ENCODE measurements around the gene CRYGS. TPM values are rescaled to one million over a fixed set of nuclear protein-coding genes. Genes with fewer than 3 reads are reported as not detected.

Gene CRYGS
- total RNA-seq, 1 donor from 2014 or later: 4.8 TPM

- H3K4me3 Mint-ChIP-seq: peak overlapping the region; percentile 3
- peaks cover 7% of the 10 kb centered on the region for H3K9me3 Mint-ChIP-seq
- peak overlapping the region; percentile 71 for H3K27ac Mint-ChIP-seq
- intact Hi-C loops (cut with micrococcal nuclease): no loop called here
- H3K4me1 Mint-ChIP-seq: peaks cover 31% of the 10 kb centered on the region
- peaks cover 3% of the 10 kb centered on the region for H3K36me3 Mint-ChIP-seq (ENCODE audit: low read depth)
- DNase-seq: peak; percentile 68
- H3K27me3 Mint-ChIP-seq: no peaks in the 10 kb centered on the region
Observed at GRCh38 chr3:186520957-186521842, 23.0 kb downstream of the CRYGS start.

GRCh38 chr3:186520431-186520830, 23.7 kb downstream of the CRYGS start:
- no peak overlapping the region for H3K27ac Mint-ChIP-seq
- no peak overlapping the region for H3K4me3 Mint-ChIP-seq
- H3K9me3 Mint-ChIP-seq: peaks cover 7% of the 10 kb centered on the region
- no peaks in the 10 kb centered on the region for H3K27me3 Mint-ChIP-seq
- intact Hi-C loops (cut with micrococcal nuclease): no loop called here
- H3K36me3 Mint-ChIP-seq (ENCODE audit: low read depth): peaks cover 3% of the 10 kb centered on the region
- no peak for DNase-seq
- H3K4me1 Mint-ChIP-seq: peaks cover 38% of the 10 kb centered on the region

- peaks cover 3% of the 10 kb centered on the region for H3K36me3 Mint-ChIP-seq (ENCODE audit: low read depth)
- peak overlapping the region; percentile 9 for H3K4me3 Mint-ChIP-seq
- DNase-seq: peak; percentile 75
- H3K27me3 Mint-ChIP-seq: no peaks in the 10 kb centered on the region
- peak overlapping the region; percentile 82 for H3K27ac Mint-ChIP-seq
- peaks cover 7% of the 10 kb centered on the region for H3K9me3 Mint-ChIP-seq
- intact Hi-C loops (cut with micrococcal nuclease): loop anchor here (1.0 kb wide), 1 partner anchor 15 kb away; no protein-coding TSS in a partner anchor
- H3K4me1 Mint-ChIP-seq: peaks cover 49% of the 10 kb centered on the region
Observed at GRCh38 chr3:186519021-186519658, 25.0 kb downstream of the CRYGS start.

- Mint-ChIP-seq H3K9me3 (peaks cover 3% of the 10 kb centered on the region), H3K4me1 (peaks cover 49% of the 10 kb centered on the region), H3K36me3 (ENCODE audit: low read depth) (no peaks in the 10 kb centered on the region), H3K27ac (no peak overlapping the region), H3K4me3 (no peak overlapping the region), H3K27me3 (no peaks in the 10 kb centered on the region)
- intact Hi-C loops (cut with micrococcal nuclease): no loop called here
- DNase-seq: no peak
Observed at GRCh38 chr3:186517218-186517617, 27.0 kb downstream of the CRYGS start.

GRCh38 chr3:186516646-186517045, 27.5 kb downstream of the CRYGS start:
- Mint-ChIP-seq H3K36me3 (ENCODE audit: low read depth) (no peaks in the 10 kb centered on the region), H3K27ac (no peak overlapping the region), H3K27me3 (no peaks in the 10 kb centered on the region), H3K9me3 (peaks cover 3% of the 10 kb centered on the region), H3K4me3 (no peak overlapping the region), H3K4me1 (peaks cover 46% of the 10 kb centered on the region)
- intact Hi-C loops (cut with micrococcal nuclease): no loop called here
- DNase-seq: no peak

GRCh38 chr3:186515125-186515524, 29.1 kb downstream of the CRYGS start:
- DNase-seq: peak; percentile 79

GRCh38 chr3:186514296-186515002, 29.7 kb downstream of the CRYGS start:
- H3K27me3 Mint-ChIP-seq: no peaks in the 10 kb centered on the region
- peaks cover 41% of the 10 kb centered on the region for H3K4me1 Mint-ChIP-seq
- DNase-seq: no peak
- peaks cover 3% of the 10 kb centered on the region for H3K9me3 Mint-ChIP-seq
- H3K27ac Mint-ChIP-seq: peak overlapping the region; percentile 76
- intact Hi-C loops (cut with micrococcal nuclease): loop anchor here (1.0 to 5.0 kb wide), 2 partner anchors 20 to 97 kb away; no protein-coding TSS in a partner anchor
- H3K36me3 Mint-ChIP-seq (ENCODE audit: low read depth): no peaks in the 10 kb centered on the region
- peak overlapping the region; percentile 9 for H3K4me3 Mint-ChIP-seq

More at GRCh38 chr3:186515125-186515524, 29.1 kb downstream of the CRYGS start:
- H3K36me3 Mint-ChIP-seq (ENCODE audit: low read depth): no peaks in the 10 kb centered on the region
- H3K4me3 Mint-ChIP-seq: peak overlapping the region; percentile 9
- peaks cover 43% of the 10 kb centered on the region for H3K4me1 Mint-ChIP-seq
- intact Hi-C loops (cut with micrococcal nuclease): no loop called here
- peaks cover 3% of the 10 kb centered on the region for H3K9me3 Mint-ChIP-seq
- H3K27me3 Mint-ChIP-seq: no peaks in the 10 kb centered on the region
- H3K27ac Mint-ChIP-seq: peak overlapping the region; percentile 76

DNA sequence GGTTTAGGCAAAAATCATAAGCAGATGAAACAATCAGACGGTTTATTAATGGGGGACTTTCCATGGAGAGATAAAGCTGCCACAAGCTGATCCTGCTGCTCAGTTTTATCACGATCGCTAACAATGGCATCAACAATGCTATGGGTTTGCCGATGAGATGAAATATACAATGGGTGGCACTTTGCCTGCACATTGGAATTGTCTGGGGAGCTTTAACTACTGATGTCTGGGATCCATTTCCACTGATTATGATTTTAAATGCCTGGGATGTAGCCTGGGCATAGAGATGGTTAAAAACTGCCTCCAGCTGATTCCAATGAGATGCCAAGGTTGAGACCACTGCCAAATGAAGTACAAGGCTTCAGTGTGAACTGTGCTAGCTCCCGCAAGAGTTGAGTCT, 30.8 kb downstream of the CRYGS start:
- no peak for DNase-seq
- no peaks in the 10 kb centered on the region for H3K36me3 Mint-ChIP-seq (ENCODE audit: low read depth)
- H3K27me3 Mint-ChIP-seq: no peaks in the 10 kb centered on the region
- intact Hi-C loops (cut with micrococcal nuclease): loop anchor here (5.0 kb wide), 1 partner anchor 96 kb away; no protein-coding TSS in a partner anchor
- H3K9me3 Mint-ChIP-seq: peaks cover 3% of the 10 kb centered on the region
- no peak overlapping the region for H3K4me3 Mint-ChIP-seq
- H3K27ac Mint-ChIP-seq: no peak overlapping the region
- peaks cover 35% of the 10 kb centered on the region for H3K4me1 Mint-ChIP-seq

GRCh38 chr3:186512570-186513302, 31.4 kb downstream of the CRYGS start:
- H3K4me3 Mint-ChIP-seq: no peak overlapping the region
- no peak overlapping the region for H3K27ac Mint-ChIP-seq
- no peaks in the 10 kb centered on the region for H3K36me3 Mint-ChIP-seq (ENCODE audit: low read depth)
- H3K4me1 Mint-ChIP-seq: peaks cover 32% of the 10 kb centered on the region
- peaks cover 3% of the 10 kb centered on the region for H3K9me3 Mint-ChIP-seq
- no peak for DNase-seq
- H3K27me3 Mint-ChIP-seq: no peaks in the 10 kb centered on the region
- intact Hi-C loops (cut with micrococcal nuclease): loop anchor here (5.0 kb wide), 1 partner anchor 95 kb away; no protein-coding TSS in a partner anchor

DNA sequence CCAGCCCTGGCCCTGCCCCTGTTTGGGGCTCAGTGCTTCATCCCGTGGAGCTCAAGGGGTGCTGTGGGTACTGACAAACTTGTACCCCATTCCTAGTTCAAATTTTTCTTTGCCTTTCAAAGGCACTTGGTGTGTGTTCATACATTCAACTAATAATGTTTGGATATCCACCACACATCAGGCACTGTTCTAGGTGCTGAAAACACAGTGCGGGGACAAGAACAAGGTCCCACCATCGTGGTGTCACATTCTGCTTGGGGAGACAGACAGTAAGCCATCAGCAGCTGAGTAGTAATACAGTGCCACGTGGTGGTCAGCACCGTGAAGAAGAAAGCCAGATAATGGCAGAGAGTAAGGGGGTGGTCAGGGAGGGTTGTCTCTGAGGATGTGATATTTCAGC, 32.5 kb downstream of the CRYGS start:
- Mint-ChIP-seq H3K4me3 (no peak overlapping the region), H3K27ac (peak overlapping the region; percentile 64), H3K4me1 (peaks cover 34% of the 10 kb centered on the region), H3K27me3 (no peaks in the 10 kb centered on the region), H3K9me3 (peaks cover 2% of the 10 kb centered on the region), H3K36me3 (ENCODE audit: low read depth) (no peaks in the 10 kb centered on the region)
- intact Hi-C loops (cut with micrococcal nuclease): loop anchor here (5.0 kb wide), 1 partner anchor 94 kb away; no protein-coding TSS in a partner anchor
- DNase-seq: no peak

GRCh38 chr3:186511245-186511644, 32.9 kb downstream of the CRYGS start:
- DNase-seq: no peak
- Mint-ChIP-seq H3K4me1 (peaks cover 34% of the 10 kb centered on the region), H3K36me3 (ENCODE audit: low read depth) (no peaks in the 10 kb centered on the region), H3K27ac (peak overlapping the region; percentile 64), H3K4me3 (no peak overlapping the region), H3K27me3 (no peaks in the 10 kb centered on the region), H3K9me3 (no peaks in the 10 kb centered on the region)
- intact Hi-C loops (cut with micrococcal nuclease): loop anchor here (5.0 kb wide), 1 partner anchor 94 kb away; no protein-coding TSS in a partner anchor

DNA sequence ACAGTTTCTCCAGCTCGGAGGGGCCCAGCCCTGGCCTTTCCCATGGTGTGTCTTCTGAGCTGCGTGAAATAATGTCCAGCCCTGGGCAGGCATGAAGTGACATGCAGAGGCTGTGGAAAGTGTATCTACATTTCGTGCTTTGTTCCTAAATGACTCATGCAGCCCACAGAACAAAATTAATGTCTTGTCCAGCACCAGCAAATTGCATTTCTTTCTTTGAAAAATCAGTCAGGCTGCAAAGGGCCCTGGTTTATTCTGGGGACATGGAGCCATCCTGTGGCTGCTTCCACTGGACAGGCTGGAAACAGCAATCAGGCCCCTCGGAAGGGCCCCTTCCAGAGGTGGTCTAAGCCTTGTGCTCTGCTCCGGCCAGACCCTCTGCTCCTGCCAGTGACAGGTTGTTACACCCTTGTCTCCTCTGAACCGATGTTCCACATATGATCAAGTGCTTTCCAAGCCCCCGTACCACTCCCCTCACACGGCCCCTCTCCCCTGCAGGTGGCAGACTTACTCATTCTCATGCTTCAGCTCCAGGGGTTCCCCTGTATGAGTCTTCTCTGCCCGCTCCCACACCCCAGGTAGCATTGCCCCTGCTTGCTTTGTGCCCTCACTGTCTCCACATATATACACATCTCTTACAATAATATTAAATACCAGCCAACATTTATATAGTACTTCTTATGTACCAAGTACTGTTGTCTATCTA, 33.7 kb downstream of the CRYGS start:
- no peak for DNase-seq
- Mint-ChIP-seq H3K9me3 (no peaks in the 10 kb centered on the region), H3K4me3 (no peak overlapping the region), H3K27me3 (no peaks in the 10 kb centered on the region), H3K4me1 (peaks cover 27% of the 10 kb centered on the region), H3K27ac (peak overlapping the region; percentile 10), H3K36me3 (ENCODE audit: low read depth) (no peaks in the 10 kb centered on the region)
- intact Hi-C loops (cut with micrococcal nuclease): loop anchor here (5.0 kb wide), 1 partner anchor 93 kb away; no protein-coding TSS in a partner anchor

Measured in activated CD4-positive, alpha-beta T cell treated with anti-CD3 and anti-CD28 coated beads, Interleukin-2, amount 10 ng/mL, durations not matched to agents 24 days and 14 days (primary cell).